HUES64 (cell line): ENCODE measurements around the gene PRAMEF13. TPM values are rescaled to one million over a fixed set of nuclear protein-coding genes. Genes with fewer than 3 reads are reported as not detected.
"Not testable (repeated sequence)": the region's sequence is repeated elsewhere in the genome, so short reads cannot be mapped to it uniquely, and the experiment has no call there.

Experiments
- H3K27ac ChIP-seq: 2 replicates; pipeline ENCODE4 v1.7.0; 2013; ENCODE audit warnings: low read depth, low read length, inconsistent platforms
- H3K27me3 ChIP-seq: 2 replicates; pipeline ENCODE4 v1.6.1; 2013; ENCODE audit warnings: mild to moderate bottlenecking, low read length; ENCODE audit not compliant: insufficient read depth
- H3K36me3 ChIP-seq: 2 replicates; pipeline ENCODE4 v1.6.1; 2013; ENCODE audit warnings: mild to moderate bottlenecking, low read length; ENCODE audit not compliant: insufficient read depth
- H3K4me1 ChIP-seq: 2 replicates; pipeline ENCODE4 v1.6.1; 2013; ENCODE audit warnings: mild to moderate bottlenecking, low read length, moderate library complexity; ENCODE audit not compliant: insufficient read depth
- H3K4me3 ChIP-seq: 2 replicates; pipeline ENCODE4 v1.5.1; 2013; ENCODE audit warnings: mild to moderate bottlenecking, low read length, moderate library complexity
- H3K9ac ChIP-seq: 2 replicates; pipeline ENCODE4 v1.6.1; 2013; ENCODE audit warnings: mild to moderate bottlenecking, low read depth, low read length
- H3K9me3 ChIP-seq: 2 replicates; pipeline ENCODE4 v1.6.1; 2013; ENCODE audit warnings: low read depth, low read length; ENCODE audit not compliant: insufficient read depth
- WGBS: fragments of 150-250, 120-280 bp; methylation state at CpG from one replicate; pipeline ENCODE4 v1.1.7; 2013; ENCODE audit warnings: missing lambda C conversion rate; 5-methylcytosine and 5-hydroxymethylcytosine counted together
- polyA plus RNA-seq, 2 experiments: library from polyadenylated mRNA; stranded (reverse); fragments of 50-300 nt; gene quantifications; one replicate each; pipeline ENCODE4 v1.2.3, GENCODE V29; 2013

Gene PRAMEF13
- polyA plus RNA-seq (2013, experiment 1 of 2): not detected
- not detected for polyA plus RNA-seq (2013, experiment 2 of 2)

GRCh38 chr1:13201309-13201708 is at the start of gene PRAMEF13:
Gene PRAMEF13, minus strand, starts transcription at chr1:13201409. Its CDS starts 1,820 bp downstream, at chr1:13199589.
- H3K4me3 ChIP-seq, H3K36me3 ChIP-seq, H3K27me3 ChIP-seq, H3K9ac ChIP-seq, H3K4me1 ChIP-seq, H3K9me3 ChIP-seq, H3K27ac ChIP-seq: not testable (repeated sequence)
- no CpG with 5 or more reads among the region's 5 CpGs for WGBS

GRCh38 chr1:13247122-13247521 is 45.9 kb upstream of the PRAMEF13 start:
- WGBS: 69% methylated on average over 5 of the region's 7 CpGs
- H3K9me3 ChIP-seq: peaks cover 39% of the 10 kb centered on the region
- H3K27ac ChIP-seq, H3K36me3 ChIP-seq, H3K4me1 ChIP-seq, H3K4me3 ChIP-seq, H3K9ac ChIP-seq, H3K27me3 ChIP-seq: not testable (repeated sequence)

GRCh38 chr1:13246554-13246871 is 45.3 kb upstream of the PRAMEF13 start:
- not testable (repeated sequence) for H3K27ac ChIP-seq, H3K36me3 ChIP-seq, H3K4me3 ChIP-seq, H3K27me3 ChIP-seq, H3K4me1 ChIP-seq, H3K9ac ChIP-seq
- peaks cover 44% of the 10 kb centered on the region for H3K9me3 ChIP-seq
- 60% methylated on average over 2 of the region's 2 CpGs for WGBS

GRCh38 chr1:13245841-13246553 is 44.8 kb upstream of the PRAMEF13 start:
- not testable (repeated sequence) for H3K4me1 ChIP-seq, H3K27me3 ChIP-seq, H3K9ac ChIP-seq, H3K4me3 ChIP-seq, H3K36me3 ChIP-seq, H3K27ac ChIP-seq
- H3K9me3 ChIP-seq: peaks cover 49% of the 10 kb centered on the region
- WGBS: 66% methylated on average over 5 of the region's 5 CpGs

GRCh38 chr1:13243536-13244263 is 42.5 kb upstream of the PRAMEF13 start:
- WGBS: 84% methylated on average over 8 of the region's 9 CpGs
- H3K27me3 ChIP-seq, H3K9ac ChIP-seq, H3K27ac ChIP-seq, H3K4me3 ChIP-seq, H3K36me3 ChIP-seq, H3K4me1 ChIP-seq: not testable (repeated sequence)
- peaks cover 64% of the 10 kb centered on the region for H3K9me3 ChIP-seq

DNA sequence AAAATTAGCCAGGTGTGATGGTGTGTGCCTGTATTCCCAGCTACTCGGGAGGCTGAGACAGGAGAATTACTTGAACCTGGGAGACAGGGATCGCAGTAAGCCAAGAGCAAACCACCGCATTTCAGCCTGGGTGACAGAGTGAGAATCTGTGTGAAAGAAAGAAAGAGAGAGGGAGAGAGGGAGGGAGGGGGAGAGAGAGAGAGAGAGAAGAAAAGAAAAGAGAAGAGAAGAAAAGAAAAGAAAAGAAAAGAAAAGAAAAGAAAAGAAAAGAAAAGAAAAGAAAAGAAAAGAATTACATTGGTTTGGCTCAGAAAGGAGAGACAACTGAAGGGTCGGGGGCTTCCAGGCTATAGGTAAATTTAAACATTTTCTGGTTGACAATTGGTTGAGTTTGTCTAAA is 38.4 kb upstream of the PRAMEF13 start:
- 91% methylated on average over 4 of the region's 4 CpGs for WGBS

GRCh38 chr1:13237572-13237971 is 36.4 kb upstream of the PRAMEF13 start:
- not testable (repeated sequence) for H3K36me3 ChIP-seq, H3K4me3 ChIP-seq, H3K4me1 ChIP-seq, H3K27ac ChIP-seq, H3K9ac ChIP-seq, H3K27me3 ChIP-seq
- 73% methylated on average over 4 of the region's 4 CpGs for WGBS
- peaks cover 66% of the 10 kb centered on the region for H3K9me3 ChIP-seq

More for the DNA sequence above, 38.4 kb upstream of the PRAMEF13 start:
- H3K27me3 ChIP-seq, H3K9ac ChIP-seq, H3K27ac ChIP-seq, H3K36me3 ChIP-seq, H3K4me1 ChIP-seq, H3K4me3 ChIP-seq: not testable (repeated sequence)
- peaks cover 60% of the 10 kb centered on the region for H3K9me3 ChIP-seq

DNA sequence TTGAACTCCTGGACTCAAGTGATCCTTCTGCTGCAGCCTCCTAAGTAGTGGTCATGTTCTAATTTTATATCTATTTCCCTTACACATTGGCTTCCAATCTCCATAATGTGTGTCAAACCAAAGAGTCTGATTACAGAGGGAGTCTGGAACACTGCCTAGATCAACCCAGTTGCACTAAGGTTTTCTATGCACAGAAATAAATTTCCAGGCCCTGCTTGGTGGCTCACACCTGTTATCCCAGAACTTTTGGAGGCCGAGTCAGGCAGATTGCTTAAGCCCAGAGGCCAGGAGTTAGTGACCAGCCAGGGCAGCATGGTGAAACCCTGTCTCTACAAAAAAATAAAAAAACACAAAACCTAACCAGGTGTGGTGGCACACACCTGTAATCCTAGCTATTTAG is 32.8 kb upstream of the PRAMEF13 start:
- not testable (repeated sequence) for H3K27ac ChIP-seq
- H3K9me3 ChIP-seq: peaks cover 68% of the 10 kb centered on the region

DNA sequence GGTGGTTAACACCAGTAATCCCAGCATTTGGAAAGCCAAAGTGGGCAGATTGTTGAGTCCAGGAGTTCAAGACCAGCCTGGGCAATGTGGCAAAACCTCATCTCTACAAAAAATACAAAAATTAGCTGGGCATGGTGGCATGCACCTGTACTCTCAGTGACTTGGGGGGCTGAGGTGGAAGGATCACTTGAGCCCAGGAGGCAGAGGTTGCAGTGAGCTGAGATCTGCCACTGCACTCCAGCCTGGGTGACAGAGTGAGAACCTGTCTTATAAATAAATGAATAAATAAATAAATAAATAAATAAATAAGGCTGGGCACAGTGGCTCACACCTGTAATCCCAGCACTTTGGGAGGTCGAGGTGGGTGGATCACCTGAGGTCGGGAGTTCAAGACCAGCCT is 30.8 kb upstream of the PRAMEF13 start:
- H3K36me3 ChIP-seq, H3K9ac ChIP-seq, H3K27me3 ChIP-seq, H3K27ac ChIP-seq, H3K4me3 ChIP-seq, H3K4me1 ChIP-seq: not testable (repeated sequence)
- WGBS: 71% methylated on average over 2 of the region's 2 CpGs
- H3K9me3 ChIP-seq: peaks cover 73% of the 10 kb centered on the region

More for the DNA sequence above, 32.8 kb upstream of the PRAMEF13 start:
- 76% methylated on average over 1 of the region's 1 CpG for WGBS
- not testable (repeated sequence) for H3K4me3 ChIP-seq, H3K36me3 ChIP-seq, H3K4me1 ChIP-seq, H3K27me3 ChIP-seq, H3K9ac ChIP-seq

GRCh38 chr1:13231061-13231750 is 30.0 kb upstream of the PRAMEF13 start:
- H3K27me3 ChIP-seq, H3K4me3 ChIP-seq, H3K27ac ChIP-seq, H3K9ac ChIP-seq, H3K36me3 ChIP-seq, H3K4me1 ChIP-seq: not testable (repeated sequence)
- WGBS: 81% methylated on average over 7 of the region's 7 CpGs
- H3K9me3 ChIP-seq: peaks cover 77% of the 10 kb centered on the region

DNA sequence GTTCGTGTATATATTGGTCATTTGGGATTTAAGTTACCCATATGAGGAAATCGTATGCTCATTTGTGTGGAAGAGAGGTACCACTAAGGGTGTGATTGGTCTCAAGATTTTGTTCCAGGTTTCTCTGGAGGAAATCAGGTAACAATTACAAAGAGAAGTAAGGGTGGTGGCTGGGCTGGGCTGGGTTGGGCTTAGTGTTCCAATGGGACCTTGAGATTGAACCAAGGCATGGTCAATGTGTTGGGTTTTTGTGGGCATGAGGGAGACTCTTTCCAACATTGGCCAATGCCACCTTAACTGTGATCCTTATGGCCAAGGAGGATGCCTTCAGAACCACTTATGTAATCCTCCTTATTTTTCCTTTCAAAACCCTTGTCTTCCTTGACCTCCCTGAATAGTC is 29.4 kb upstream of the PRAMEF13 start:
- WGBS: 82% methylated on average over 2 of the region's 2 CpGs
- not testable (repeated sequence) for H3K9ac ChIP-seq, H3K27me3 ChIP-seq, H3K4me1 ChIP-seq, H3K36me3 ChIP-seq, H3K4me3 ChIP-seq, H3K27ac ChIP-seq
- peaks cover 83% of the 10 kb centered on the region for H3K9me3 ChIP-seq
